Measurements from ENCODE around the gene PPP2R5C. TPM values are rescaled to one million over a fixed set of nuclear protein-coding genes. Genes with fewer than 3 reads are reported as not detected.

Gene PPP2R5C
- total RNA-seq, 1 experiment from 2014 or later: 81.1 TPM

DNA sequence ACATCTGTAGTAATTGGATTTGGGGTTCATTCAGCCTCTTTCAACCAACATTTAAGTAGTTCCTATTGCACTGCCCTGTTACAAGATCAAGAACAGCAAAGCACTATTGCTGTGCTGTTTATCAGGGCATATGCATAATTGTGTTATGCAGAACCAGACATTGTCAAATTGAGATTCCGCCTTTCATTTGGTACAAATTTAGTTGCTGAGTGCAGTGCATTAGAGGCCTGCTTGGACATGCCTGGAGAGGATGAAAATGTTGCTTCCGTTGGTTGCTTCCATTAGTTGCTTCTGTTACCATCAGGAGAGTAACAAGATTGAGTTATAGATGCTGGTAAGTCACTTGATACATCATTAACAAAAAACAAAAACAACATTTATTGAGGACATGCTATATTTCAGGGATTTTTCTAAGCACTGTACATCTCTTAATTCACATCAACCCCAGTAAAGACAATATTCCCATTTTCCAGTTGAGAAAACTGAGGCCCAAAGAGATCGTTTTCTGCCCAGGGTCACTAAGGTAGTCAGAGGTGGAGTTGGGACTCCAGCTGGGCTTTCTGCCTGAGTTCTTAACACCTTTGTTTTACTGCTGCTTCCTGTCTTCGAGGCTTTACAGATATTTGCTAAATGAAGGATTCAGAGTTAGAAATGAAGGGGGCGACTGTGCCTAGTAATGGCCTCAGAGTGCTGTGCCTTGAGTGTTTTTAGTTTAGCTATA, 79.3 kb downstream of the PPP2R5C start:
- no peak for DNase-seq (ENCODE audit: low read depth)

DNA sequence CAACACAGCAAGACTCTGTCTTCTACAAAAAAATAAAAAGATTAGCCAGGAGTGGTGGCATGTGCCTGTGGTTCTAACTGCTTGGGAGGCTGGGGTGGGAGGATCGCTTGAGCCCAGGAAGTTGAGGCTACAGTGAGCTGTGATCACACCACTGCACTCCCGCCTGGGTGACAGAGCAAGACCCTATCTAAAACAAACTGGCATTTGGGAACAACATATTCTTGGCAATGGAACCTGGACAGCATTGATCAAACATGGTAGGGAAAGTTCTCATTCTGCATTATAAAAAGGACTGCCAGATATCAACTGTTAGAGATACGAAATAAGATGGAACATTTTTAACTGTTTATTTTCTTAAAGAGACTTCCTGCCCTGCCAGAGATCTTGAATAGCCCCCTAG, 81.5 kb downstream of the PPP2R5C start:
- DNase-seq (ENCODE audit: low read depth): no peak

DNA sequence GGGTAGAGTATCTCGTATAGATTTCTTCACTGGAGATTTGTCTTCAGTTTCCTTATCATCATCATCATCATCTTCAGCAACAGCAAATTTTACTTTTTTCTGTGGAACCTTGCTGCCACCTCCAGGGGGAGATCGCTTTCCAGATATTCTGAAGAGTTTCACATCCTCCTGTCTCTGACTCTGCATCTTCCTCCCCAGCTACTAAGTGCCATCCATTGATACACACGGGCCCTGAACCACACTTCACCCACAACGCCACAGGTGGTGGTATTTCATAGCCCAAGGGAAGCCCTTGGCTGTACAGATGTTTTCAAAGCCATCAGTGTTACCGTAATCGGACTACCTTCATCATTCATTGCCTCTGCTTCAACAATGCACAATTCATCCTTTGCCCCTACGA, 82.2 kb downstream of the PPP2R5C start:
- DNase-seq (ENCODE audit: low read depth): no peak

DNA sequence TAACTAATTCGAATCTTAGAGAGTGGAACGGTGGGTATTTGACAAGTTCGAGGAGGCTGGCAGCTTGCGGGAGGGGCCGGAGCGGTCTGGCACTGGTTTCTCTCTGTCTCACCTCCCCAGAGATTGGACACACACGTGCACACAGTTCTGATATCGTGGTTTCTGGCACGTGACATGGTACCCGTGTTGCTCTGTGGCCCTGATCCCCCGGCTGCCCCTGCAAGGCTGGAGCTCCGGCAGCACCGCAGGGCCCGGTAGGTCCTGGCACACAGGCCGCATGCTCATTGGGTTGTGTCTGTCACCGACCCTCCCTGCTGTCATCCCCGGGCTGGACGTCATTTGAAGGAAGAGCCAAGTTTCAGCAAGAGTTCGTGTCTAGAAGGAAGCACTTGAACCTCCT, 82.7 kb downstream of the PPP2R5C start:
- no peak for DNase-seq (ENCODE audit: low read depth)

DNA sequence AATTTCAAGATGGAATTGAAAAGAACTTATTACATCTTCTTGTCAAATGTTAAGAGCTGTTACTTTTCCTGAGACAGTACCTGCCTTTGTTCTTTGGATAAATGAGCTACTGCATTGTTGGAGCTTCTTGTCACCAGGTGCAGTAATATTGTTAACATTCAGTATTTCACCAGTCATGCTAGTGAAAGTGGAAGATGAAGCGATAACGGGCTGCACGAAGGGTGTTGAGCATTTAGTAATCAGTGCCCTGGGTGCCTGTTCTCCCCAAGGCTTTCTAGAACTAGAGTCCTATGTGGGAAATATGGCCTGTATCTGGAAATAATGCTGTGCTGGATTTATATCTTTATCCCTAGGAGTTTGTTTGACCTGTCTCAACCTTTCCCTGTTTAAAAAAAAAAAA, 83.2 kb downstream of the PPP2R5C start:
- no peak for DNase-seq (ENCODE audit: low read depth)

DNA sequence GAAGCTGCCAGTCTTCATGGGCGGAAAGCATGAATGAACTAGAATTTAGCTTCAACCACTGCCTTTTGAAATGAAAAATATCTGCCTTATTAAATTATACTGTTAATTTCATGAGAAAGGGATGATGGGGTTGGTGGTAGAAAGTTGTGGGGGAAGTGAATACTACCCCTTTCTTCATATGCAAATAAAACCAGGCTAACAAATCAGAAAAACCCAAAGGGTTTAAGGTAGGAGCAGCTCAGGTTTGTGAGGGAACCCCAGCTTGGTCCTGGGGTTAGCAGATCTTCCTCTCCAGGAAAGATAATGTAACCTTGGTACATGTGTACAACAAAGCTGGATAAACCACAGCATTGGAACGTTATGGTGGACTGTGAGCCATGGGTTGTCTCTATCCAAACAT, 84.0 kb downstream of the PPP2R5C start:
- no peak for DNase-seq (ENCODE audit: low read depth)

DNA sequence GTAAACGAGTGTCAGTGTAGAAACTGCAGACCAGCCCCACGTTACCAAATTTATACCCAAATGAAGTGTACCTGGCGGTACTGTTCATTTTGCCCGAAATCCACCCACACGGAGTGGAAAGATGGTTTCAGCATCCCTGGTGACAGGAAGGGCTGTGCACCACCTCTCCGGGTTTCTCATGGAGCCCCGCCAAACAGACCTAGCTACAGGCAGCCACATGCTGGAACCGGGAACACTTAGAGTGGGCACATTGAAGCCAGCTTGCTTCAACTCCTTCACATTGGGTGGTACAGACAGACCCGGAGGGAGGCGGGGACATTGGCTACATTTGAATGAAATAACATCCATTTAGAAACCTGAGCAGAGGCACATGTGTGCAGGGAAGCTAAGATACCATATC, 84.4 kb downstream of the PPP2R5C start:
- no peak for DNase-seq (ENCODE audit: low read depth)

DNA sequence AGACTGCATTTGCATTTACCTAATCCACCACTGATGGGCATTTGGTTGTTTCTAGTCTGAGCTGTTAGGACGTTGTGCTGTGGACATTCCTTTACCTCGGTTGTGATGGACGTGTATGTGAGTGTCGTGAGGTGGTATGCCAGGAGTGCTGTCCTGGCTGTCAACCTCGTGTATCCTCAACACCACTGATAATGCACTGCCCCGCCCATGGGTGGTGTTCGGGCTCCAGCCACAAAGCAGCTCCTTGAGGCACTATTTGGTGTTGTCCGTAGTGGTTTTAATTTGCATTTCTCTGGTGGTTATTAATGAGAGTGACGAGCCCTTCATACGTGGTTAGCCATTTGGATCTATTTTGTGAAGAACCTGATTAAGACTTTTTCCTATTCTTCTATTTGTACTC, 87.6 kb downstream of the PPP2R5C start:
- no peak for DNase-seq (ENCODE audit: low read depth)

DNA sequence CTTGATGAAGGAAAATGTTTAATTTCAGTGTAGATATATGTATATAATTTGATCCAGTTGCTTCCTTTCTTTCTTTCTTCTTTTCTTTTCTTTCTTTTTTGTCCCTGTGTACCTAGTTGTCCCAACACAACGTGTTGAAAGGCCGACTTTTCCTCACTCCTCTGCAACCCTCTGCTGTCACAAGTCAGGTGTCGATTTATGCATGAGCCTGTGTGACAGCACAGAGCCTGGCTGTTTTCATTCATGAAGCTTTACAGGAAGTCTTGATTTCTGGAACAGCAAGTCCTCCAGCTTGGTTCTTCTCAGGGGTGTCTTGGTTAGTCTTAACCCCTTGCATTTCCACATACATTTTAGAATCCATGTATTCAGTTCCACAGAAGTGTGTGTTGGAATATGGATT, 88.1 kb downstream of the PPP2R5C start:
- no peak for DNase-seq (ENCODE audit: low read depth)

DNA sequence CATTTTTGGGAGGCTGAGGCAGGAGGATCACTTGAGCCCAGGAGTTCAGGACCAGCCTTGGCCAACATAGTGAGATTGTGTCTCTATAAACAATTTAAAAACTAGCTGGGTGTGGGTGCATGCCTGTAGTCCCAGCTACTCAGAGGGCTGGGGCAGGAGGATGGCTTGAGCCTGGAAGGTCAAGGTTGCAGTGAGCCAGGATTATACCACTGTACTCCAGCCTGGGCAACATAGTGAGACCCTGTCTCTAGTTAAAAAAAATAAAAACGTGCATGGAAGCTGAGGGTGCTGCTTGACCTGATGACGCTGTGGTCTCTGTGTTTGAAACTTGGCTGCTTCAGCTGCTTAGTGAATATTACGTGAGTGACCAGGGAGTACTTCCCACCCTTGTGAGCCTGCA, 89.7 kb downstream of the PPP2R5C start:
- DNase-seq (ENCODE audit: low read depth): no peak

DNA sequence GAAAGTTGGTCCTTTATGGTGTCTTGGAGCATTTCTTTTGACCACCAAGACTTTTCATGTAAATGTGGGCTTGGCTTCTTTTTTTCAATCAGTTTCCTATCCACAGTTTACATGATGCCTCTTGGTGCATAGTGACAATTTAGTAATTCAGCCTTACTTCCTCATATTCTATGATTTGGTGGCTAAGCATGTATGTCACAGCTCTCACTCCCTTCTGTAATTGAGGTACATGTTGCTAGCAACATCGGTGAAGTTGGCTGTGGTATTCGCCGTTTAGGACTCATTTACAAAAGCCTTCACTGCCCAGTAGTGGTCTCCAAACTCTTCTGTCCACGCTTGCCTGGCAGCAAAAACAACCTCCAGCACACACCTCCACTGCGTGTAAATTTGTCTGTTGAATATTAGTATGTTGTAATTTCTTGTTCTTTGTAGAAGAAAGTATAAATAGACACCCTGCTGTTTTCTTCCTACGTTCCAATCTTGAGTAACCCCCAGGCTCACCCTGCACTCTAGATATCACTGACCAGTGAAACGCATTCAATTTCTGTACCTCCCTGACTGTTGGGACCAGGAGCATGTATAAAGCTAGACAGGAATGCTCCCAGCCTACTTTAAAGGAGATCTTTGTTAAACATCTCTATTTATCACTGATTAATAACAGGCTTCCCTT, 90.4 kb downstream of the PPP2R5C start:
- DNase-seq (ENCODE audit: low read depth): no peak

DNA sequence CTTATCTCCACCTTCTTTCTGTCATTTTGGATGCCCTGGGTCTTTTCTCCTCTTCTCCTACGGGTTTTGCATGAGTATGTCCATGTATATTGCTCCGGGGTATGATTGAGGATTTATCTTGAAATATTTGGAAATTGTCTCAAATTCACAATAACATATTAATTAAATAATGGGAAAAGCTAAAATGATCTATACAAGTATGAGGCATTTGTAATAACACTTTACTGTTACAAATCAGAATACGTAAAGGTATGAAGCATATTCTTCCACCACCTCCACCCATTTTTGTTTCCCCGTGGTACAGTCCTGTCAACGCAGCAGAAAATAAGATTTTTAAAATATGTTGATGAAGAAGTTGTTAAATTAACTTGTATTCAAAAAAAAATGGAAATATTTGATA, 91.3 kb downstream of the PPP2R5C start:
- no peak for DNase-seq (ENCODE audit: low read depth)

DNA sequence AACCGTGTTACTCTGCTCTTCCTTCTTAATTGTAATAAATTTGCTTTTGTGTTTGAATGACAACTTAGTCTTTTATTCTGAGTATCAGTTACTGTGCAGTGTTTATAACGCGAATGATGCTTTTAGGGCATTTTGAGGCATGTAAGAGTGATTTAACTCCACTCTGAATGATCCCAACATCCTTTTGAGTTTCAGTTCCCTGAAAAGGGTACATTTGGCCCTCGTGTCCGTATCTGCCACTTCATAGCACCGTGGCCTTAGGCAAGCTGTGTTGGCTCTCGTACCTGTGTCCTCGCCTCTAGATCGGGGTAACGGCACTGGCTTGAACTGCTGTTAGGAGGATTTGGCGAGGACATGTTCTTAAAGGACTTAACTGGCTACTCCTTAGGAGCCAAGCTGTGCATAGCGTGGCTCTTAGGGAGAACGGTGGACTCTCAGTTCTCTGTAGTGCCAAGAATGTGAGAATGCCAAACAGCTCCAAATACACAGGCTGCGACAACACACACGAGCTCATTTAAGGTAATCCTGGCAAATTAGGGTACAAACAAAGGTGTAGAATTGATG, 92.0 kb downstream of the PPP2R5C start:
- no peak for DNase-seq (ENCODE audit: low read depth)

DNA sequence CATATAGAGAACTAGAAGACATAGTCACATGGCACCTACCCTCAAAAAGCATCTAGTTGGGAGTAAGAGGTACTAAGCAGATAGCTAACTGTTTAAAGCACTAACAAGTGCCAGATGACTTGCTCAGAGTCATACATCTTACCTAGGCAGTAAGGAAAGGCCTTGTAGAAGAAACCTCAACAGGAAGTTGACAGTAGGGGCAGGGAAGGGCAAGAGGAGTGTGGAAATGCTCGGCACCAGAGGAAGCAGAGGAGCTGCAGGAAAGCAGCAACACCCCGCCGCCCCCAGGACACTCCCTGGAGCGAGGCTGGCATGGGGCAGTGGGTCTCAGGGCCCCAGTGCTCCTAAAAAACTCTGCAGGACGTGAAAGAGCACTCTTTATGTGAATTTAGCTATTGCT, 92.9 kb downstream of the PPP2R5C start:
- DNase-seq (ENCODE audit: low read depth): no peak

DNA sequence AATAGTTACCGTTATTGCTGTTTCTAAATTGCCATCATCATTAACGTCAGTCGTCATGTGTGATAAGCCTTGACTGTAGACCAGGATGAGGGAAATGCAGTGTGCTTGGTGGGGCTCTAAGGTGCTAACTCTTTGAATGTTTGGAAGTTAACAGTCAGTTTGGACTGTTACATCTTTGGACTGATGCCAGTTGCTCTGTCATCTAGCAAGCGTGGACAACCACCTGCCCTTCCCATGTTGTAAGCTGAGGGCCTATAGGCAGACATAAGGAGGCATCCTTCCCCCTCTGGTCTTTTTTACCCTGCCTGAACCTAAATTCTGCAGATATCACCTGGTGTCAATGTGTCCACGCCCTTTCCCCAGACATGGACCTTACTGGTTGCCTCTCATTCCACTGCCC, 94.4 kb downstream of the PPP2R5C start:
- no peak for DNase-seq (ENCODE audit: low read depth)

DNA sequence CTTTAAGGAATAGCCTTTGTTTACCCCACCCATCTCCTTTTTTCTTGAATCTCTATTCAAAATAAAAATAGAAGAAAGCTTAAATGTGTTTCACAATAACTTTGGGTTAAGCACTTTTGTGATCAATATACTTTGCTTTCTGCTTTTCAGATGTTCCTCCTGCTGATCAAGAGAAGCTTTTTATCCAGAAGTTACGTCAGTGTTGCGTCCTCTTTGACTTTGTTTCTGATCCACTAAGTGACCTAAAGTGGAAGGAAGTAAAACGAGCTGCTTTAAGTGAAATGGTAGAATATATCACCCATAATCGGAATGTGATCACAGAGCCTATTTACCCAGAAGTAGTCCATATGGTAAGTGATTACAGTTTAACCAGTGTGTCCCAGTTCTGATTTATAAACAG, 95.0 kb downstream of the PPP2R5C start:
- DNase-seq (ENCODE audit: low read depth): no peak

DNA sequence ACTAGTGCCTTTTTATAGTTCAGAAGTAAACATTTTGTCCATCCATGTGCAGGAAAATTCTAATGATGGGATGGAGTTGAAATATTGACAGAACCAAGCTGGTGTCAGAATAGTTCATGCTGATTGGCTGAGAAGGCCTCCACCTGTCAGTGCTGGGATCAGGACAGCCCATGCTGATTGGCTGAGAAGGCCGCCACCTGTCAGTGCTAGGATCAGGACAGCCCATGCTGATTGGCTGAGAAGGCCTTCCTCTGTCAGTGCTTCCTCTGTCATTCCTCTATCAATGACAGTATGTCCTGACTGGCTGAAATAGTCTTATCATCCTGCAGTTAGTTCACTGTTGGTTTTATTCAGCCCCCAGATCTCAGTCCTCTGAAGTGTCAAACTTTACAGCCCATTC, 95.7 kb downstream of the PPP2R5C start:
- no peak for DNase-seq (ENCODE audit: low read depth)

DNA sequence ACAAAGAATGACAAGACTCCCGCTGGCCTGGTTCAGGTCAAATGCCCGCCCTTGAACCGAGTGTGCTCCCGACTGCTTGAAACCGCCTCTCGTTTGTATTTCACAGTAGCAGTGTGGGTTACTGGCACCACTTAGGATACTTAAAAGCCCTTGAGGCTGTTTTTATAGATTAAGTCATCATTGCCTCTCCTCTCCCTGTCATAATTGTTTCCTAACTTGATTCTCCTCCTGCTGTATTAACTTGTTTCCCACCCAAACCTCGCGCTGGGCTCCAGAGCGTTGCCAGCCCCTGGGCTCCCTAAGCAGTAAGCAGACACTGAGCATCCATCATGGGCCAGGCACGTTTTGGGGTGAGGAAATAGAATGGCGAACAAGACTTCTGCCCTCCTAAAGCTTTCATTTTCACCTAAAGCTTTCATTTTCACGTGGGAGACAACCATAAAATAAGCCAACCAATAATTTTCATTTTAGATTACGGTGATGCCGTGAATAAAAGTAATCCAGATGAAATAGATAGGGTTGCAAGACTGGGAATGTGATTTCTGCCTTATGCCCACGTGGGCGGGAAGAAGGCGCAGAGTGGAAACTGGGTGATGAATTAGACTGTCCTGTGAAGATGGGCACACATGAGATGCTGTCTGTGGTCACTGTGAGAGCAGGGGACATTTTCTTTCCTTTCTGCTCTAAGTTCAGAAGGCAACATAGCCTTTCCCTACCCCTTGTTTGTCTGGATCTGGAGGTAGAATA, 97.5 kb downstream of the PPP2R5C start:
- DNase-seq (ENCODE audit: low read depth): no peak

DNA sequence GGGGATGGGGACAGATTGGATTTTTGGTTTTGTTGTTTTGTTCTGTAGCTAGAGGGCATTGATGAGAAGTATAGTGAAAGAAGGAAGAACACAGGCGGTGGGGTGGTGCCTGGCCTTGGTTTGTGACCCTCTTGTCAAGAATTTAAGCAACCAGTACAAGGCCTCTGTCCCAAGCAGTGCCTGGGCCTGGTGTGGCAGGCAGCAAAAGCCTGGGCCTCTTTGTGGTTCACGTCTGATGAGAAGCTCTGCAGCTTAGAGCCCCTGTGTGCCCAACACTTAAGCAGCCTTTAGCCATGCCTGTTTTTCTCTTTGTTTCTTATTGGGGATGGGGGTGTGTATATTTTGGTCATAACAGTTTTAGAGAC, 98.0 kb downstream of the PPP2R5C start:
- no peak for DNase-seq (ENCODE audit: low read depth)

DNA sequence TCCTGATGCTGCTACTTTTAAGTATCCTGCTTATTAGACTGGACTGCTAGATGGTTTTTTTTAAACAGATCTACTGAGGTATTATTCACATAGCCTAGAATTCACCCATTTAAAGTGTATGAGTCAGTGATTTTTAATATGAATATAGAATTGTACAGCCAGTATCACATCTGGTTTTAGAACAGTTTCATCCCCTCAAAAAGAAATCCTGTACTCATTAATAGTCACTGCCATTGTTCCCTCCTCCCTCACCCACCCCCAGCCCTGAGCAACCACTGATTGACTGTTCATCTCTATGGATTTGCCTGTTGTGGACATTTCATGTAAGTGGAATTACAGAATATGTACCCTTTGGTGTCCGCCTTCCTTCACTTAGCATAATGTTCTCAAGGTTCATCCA, 98.4 kb downstream of the PPP2R5C start:
- no peak for DNase-seq (ENCODE audit: low read depth)

DNA sequence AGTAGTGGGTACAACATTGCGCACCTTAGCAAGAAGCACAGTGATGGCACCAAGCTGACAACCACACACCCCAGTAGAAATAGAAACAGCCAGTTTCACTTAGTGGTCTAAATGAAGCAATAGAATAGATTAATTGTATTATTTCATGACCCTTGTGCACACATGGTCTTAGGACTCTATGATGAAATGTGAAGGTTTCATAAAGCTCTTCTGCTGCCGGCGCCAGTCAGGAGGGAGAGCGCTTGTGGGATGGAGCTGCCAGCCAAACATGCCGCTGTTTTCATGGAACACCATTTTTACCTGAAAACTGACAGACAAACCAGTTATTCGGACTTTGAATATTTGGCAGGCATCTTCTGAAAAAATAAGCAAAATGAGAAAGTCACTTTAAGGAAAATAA, 100.0 kb downstream of the PPP2R5C start:
- no peak for DNase-seq (ENCODE audit: low read depth)

DNA sequence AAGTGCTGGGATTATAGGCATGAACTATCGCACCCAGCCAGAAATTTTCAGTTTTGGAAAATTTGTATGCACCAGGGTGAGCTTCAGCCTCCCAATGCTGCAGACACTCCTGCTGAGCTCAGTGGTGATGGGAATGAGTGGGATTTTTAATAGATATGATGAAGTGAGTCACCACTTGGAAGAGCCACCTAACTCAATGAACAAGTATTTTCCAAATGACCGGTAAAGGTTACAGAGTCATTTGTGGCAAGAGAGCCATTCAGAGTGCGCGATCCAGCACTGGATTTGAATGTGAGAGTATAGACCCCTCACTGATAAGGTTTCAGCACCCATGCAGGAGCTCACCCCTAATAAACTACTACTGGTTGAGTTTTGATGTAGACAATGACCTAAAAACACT, 100.7 kb downstream of the PPP2R5C start:
- peak; percentile 70 for DNase-seq (ENCODE audit: low read depth)

DNA sequence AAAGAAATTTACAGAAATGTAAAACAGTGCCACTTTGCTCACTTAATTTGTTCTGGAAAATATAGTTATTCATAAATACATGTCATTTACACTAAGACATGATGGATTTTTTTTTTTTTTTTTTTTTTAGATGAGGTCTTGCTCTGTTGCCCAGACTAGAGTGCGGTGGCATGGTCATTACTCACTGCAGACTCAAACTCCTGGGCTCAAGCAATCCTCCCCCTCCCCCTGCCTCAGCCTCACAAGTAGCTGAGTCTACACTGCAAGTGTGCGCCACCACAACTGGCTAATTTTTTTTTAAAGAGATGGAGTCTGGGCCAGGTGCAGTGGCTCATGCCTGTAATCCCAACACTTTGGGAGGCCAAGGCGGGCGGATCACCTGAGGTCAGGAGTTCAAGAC, 101.2 kb downstream of the PPP2R5C start:
- DNase-seq (ENCODE audit: low read depth): peak; percentile 27
